Uterus (tissue), 4 donors: ENCODE results near the gene PTPN1. TPM values are rescaled to one million over a fixed set of nuclear protein-coding genes. Genes with fewer than 3 reads are reported as not detected.

Experiments
- DNase-seq, 2 donors: peaks; one replicate each; pipeline ENCODE4 v3.0.0-alpha.2; 2019 to 2020
- H3K27ac ChIP-seq, 2 donors: fragments of 200-600 bp; sonication (generic); 1 replicate in 1 of 2; 2 replicates in 1 of 2; pipeline ENCODE4 v1.5.1; 2016 to 2018
- H3K27me3 ChIP-seq, 2 donors: fragments of 200-600 bp; sonication (generic); one replicate each; pipeline ENCODE4 v1.5.1; 2018 to 2019; ENCODE audit warnings: control low read depth in 1 of 2
- H3K36me3 ChIP-seq, 2 donors: fragments of 200-600 bp; sonication (generic); one replicate each; pipeline ENCODE4 v1.5.1; 2019; ENCODE audit warnings: control low read depth in 1 of 2
- H3K4me1 ChIP-seq, 2 donors: fragments of 200-600 bp; sonication (generic); one replicate each; pipeline ENCODE4 v1.5.1; 2018 to 2019; ENCODE audit warnings: control low read depth in 1 of 2
- H3K4me3 ChIP-seq, 2 donors: fragments of 200-600 bp; sonication (generic); 1 replicate in 1 of 2; 2 replicates in 1 of 2; pipeline ENCODE4 v1.5.1; 2018 to 2019; ENCODE audit warnings: mild to moderate bottlenecking in 1 of 2
- H3K9me3 ChIP-seq, 2 donors: fragments of 200-600 bp; sonication (generic); one replicate each; pipeline ENCODE4 v1.5.1; 2019; ENCODE audit warnings: control low read depth in 1 of 2
- POLR2A ChIP-seq, 2 donors: fragments of 450-650 bp; IDR thresholded peaks; one replicate each; pipeline ENCODE4 v1.6.1; 2016; ENCODE audit warnings: antibody characterized with exemption in 2 of 2, mild to moderate bottlenecking in 1 of 2, moderate library complexity in 1 of 2
- intact Hi-C: fragments of 100-400 bp; cut with DNase I; formaldehyde crosslinking; loops from one replicate; pipeline ENCODE4 v1.15.1; 2023; ENCODE audit warnings: low total_unique reads
- total RNA-seq, 4 donors: library from RNA; depleted of rRNA in 3 of 4; stranded (reverse); fragments of >200 nt in 3 of 4; gene quantifications; one replicate each; pipeline versions ENCODE4 v1.1.0 to v1.2.4, GENCODE V29; 2014 to 2023
- TF ChIP-seq, protein P1 (sequence below), 4 experiments: fragments of 200-600 bp in 2 of 4; fragments of 450-650 bp in 2 of 4; sonication (generic) in 2 of 4; IDR thresholded peaks; one replicate each; pipeline ENCODE4 v1.5.1; 2016 to 2019; ENCODE audit warnings: antibody characterized with exemption in 4 of 4, mild to moderate bottlenecking in 2 of 4, moderate library complexity in 1 of 4
- donor health status: DM: yes; HTN: yes; CAD: no.

The PTPN1 gene
- total RNA-seq, 4 donors from 2014 or later = 14.1 to 33.9 (median 20.2) TPM

DNA sequence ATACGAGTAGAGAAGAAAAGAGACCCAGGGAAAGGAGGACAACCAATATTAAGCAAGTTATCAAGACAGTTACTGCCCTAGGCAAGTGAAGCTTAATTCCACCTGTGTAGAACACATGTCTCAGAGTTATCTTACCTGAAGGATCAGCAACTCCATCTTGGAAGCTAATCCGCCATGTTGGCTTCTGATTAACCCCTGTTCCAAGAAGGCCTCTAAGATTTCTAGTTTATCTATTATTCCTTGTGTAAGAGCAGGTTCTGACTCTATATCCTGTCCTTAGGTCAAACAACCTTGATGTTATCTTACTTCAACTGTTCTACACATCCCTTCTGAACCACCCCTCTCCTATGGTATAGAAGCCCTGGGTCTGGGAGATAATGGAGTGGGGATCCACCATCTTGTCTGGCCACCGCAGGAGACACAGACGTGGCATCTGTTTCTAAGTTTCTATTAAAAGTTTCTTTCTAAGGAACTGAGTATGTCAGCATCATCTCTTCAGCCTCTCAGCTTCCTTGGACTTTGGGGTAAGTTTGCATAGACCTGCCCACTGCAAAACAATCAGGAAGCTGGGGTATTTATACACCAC lies 27.7 kb upstream of the PTPN1 start:
- Histone ChIP-seq H3K4me3 (no peak overlapping the region), H3K9me3 (no peaks in the 10 kb centered on the region), H3K4me1 (peaks cover 0 to 5% of the 10 kb centered on the region in 2 donors), H3K36me3 (no peaks in the 10 kb centered on the region), H3K27ac (peak overlapping the region; percentile 83 to 87), H3K27me3 (no peaks in the 10 kb centered on the region)
- DNase-seq = no peak
- intact Hi-C loops = no loop called here
- no peak for TF ChIP-seq POLR2A (IDR thresholded peaks at IDR 0.05)
- TF ChIP-seq, protein P1, sequence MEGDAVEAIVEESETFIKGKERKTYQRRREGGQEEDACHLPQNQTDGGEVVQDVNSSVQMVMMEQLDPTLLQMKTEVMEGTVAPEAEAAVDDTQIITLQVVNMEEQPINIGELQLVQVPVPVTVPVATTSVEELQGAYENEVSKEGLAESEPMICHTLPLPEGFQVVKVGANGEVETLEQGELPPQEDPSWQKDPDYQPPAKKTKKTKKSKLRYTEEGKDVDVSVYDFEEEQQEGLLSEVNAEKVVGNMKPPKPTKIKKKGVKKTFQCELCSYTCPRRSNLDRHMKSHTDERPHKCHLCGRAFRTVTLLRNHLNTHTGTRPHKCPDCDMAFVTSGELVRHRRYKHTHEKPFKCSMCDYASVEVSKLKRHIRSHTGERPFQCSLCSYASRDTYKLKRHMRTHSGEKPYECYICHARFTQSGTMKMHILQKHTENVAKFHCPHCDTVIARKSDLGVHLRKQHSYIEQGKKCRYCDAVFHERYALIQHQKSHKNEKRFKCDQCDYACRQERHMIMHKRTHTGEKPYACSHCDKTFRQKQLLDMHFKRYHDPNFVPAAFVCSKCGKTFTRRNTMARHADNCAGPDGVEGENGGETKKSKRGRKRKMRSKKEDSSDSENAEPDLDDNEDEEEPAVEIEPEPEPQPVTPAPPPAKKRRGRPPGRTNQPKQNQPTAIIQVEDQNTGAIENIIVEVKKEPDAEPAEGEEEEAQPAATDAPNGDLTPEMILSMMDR (IDR thresholded peaks at IDR 0.05) = no peak

DNA sequence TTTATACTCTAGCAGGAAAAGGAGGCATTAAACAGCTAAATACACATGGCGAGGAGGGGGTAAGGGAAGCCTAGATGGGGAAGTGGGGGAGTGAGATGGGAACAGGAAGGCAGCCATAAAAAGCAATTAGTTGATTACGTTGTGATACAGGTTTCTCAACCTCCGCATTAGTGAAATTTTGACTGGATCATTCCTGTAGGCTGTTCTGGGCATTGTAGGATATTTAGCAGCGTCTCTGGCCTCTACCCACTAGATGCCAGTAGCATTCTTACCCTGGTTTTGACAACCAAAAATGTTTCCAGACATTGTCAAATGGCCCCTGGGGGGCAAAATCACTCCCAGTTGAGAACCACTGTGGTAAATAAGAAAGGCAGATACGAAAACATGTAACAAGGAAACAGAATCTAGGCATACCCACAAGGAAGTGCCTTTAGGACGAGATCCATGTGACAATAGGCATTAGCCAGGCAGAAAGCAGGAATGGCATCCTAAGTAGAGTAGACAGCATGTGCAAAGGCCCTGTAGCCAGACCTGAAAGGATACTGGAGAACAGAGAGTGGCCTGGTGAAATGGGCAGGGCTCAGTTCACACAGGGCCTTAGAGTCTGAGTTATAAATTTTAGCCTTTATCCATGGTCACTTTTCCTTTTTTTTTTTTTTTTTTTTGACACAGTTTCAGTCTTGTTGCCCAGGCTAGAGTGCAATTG lies 25.8 kb upstream of the PTPN1 start:
- Histone ChIP-seq H3K27ac (peak overlapping the region; percentile 83 to 87), H3K4me3 (peak overlapping the region; percentile 36 to 47), H3K9me3 (no peaks in the 10 kb centered on the region), H3K4me1 (peaks cover 0 to 5% of the 10 kb centered on the region in 2 donors), H3K36me3 (no peaks in the 10 kb centered on the region), H3K27me3 (no peaks in the 10 kb centered on the region)
- no peak for DNase-seq
- intact Hi-C loops = no loop called here
- TF ChIP-seq, protein P1 (IDR thresholded peaks at IDR 0.05) = no peak
- no peak for TF ChIP-seq POLR2A (IDR thresholded peaks at IDR 0.05)

DNA sequence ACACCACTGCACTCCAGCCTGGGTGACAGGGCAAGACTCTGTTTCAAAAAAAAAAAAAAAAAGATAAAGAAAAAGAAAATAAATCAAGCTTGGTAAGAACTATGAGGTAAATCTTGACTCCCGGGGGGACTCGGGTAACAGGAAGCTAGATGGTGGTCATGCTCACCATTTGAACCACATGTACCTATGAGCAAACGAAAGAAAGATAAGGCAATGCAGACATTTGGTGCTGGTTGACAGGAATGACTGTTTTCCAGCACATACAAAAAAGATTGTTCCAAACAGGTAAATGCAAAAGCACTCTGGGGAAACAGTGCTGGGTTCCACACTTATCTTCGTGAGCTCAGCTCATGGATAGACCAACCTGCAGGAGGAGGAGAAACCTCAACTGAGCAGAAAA lies 22.8 kb upstream of the PTPN1 start:
- Histone ChIP-seq H3K9me3 (no peaks in the 10 kb centered on the region), H3K36me3 (no peaks in the 10 kb centered on the region), H3K27ac (no peak overlapping the region), H3K27me3 (no peaks in the 10 kb centered on the region), H3K4me1 (peaks cover 0 to 5% of the 10 kb centered on the region in 2 donors), H3K4me3 (no peak overlapping the region)
- no peak for DNase-seq
- TF ChIP-seq, protein P1 (IDR thresholded peaks at IDR 0.05) = no peak
- no peak for TF ChIP-seq POLR2A (IDR thresholded peaks at IDR 0.05)
- intact Hi-C loops = no loop called here

DNA sequence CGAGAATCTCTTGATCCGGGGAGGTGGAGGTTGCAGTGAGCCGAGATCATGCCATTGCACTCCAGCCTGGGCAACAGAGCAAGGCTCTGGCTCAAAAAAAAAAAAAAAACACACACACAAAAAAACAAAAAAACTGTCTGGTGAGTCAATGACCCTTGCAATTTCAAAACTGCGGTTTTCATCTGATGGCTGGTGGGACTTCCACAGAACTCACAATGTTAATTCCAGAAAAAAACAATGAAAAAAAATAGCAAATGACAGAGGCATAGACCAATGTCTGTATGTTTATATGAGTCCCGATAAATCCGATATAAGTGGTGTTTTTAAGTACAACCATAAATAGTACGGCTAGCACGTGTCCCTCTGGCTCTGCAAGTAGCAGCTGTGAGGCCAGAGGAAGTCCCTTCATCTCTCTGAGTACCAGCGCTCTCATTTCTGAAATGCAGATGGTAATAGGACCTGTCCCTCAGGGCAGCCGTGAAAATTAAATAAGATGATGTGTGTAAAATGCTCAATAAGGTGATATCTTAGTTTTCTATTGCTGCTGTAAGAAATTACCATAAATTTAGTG lies 21.9 kb upstream of the PTPN1 start:
- H3K9me3 ChIP-seq = no peaks in the 10 kb centered on the region
- H3K27ac ChIP-seq = no peak overlapping the region
- intact Hi-C loops = no loop called here
- TF ChIP-seq, protein P1 (IDR thresholded peaks at IDR 0.05) = no peak
- no peak for TF ChIP-seq POLR2A (IDR thresholded peaks at IDR 0.05)
- H3K4me1 ChIP-seq = peaks cover 0 to 5% of the 10 kb centered on the region in 2 donors
- no peaks in the 10 kb centered on the region for H3K36me3 ChIP-seq
- no peak overlapping the region for H3K4me3 ChIP-seq
- no peak for DNase-seq
- no peaks in the 10 kb centered on the region for H3K27me3 ChIP-seq

DNA sequence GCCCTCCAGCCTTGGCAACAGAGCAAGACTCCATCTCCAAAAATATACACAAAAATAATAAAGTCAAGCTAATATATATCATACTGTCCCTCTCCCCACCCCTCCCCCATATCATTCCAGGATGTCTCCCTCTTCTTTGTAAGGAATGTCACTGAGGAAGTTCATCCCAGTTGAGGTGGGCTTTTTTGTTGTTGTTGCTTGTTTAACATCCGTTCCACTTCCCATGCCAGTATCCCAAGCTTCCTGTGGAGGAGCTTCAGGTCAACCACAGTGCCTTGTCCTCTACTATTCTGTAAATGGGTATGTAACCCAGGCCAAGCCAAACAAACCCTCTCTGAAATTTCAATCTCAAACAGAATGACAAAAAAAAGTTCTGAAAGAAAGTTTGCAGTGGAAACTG lies 19.0 kb upstream of the PTPN1 start:
- Histone ChIP-seq H3K27me3 (no peaks in the 10 kb centered on the region), H3K36me3 (no peaks in the 10 kb centered on the region), H3K4me1 (no peaks in the 10 kb centered on the region), H3K27ac (no peak overlapping the region), H3K4me3 (no peak overlapping the region), H3K9me3 (no peaks in the 10 kb centered on the region)
- intact Hi-C loops = no loop called here
- TF ChIP-seq, protein P1 (IDR thresholded peaks at IDR 0.05) = no peak
- TF ChIP-seq POLR2A (IDR thresholded peaks at IDR 0.05) = no peak
- no peak for DNase-seq
